ENCODE measurements around the gene GPR15LG. TPM values are rescaled to one million over a fixed set of nuclear protein-coding genes. Genes with fewer than 3 reads are reported as not detected.
"Not testable (repeated sequence)": the region's sequence is repeated elsewhere in the genome, so short reads cannot be mapped to it uniquely, and the experiment has no call there.

GPR15LG gene
- total RNA-seq, 2 experiments from 2014 or later, result not detected

GRCh38 chr10:84164442-84164841 is 9.2 kb upstream of the GPR15LG start:
- no peaks in the 10 kb centered on the region for H3K9me3 Mint-ChIP-seq (ENCODE audit: low read depth)
- H3K4me3 Mint-ChIP-seq, result no peak overlapping the region
- DNase-seq (no peak), ATAC-seq (no peak)
- no peaks in the 10 kb centered on the region for H3K27me3 Mint-ChIP-seq
- H3K27ac Mint-ChIP-seq, result no peak overlapping the region
- ChIA-PET CTCF (interaction anchor here (0.6 to 1.1 kb wide), 2 partner anchors 13 to 16 kb away, joined by 3 to 6 read pairs; no protein-coding TSS in a partner anchor), POLR2A (no interaction called here)
- H3K36me3 Mint-ChIP-seq (ENCODE audit: low read depth), result no peaks in the 10 kb centered on the region
- no peaks in the 10 kb centered on the region for H3K4me1 Mint-ChIP-seq
- intact Hi-C loops (cut with DNase I, micrococcal nuclease), result no loop called here

GRCh38 chr10:84166620-84167288 is 6.8 kb upstream of the GPR15LG start:
- no peak overlapping the region for H3K27ac Mint-ChIP-seq
- H3K4me1 Mint-ChIP-seq, result peaks cover 3% of the 10 kb centered on the region
- ATAC-seq (no peak), DNase-seq (no peak)
- H3K27me3 Mint-ChIP-seq, result no peaks in the 10 kb centered on the region
- no peaks in the 10 kb centered on the region for H3K9me3 Mint-ChIP-seq (ENCODE audit: low read depth)
- ChIA-PET POLR2A (no interaction called here), CTCF (interaction anchor here (0.5 to 1.0 kb wide), 4 partner anchors 13 to 498 kb away, joined by 3 to 4 read pairs (median 3); no protein-coding TSS in a partner anchor)
- H3K4me3 Mint-ChIP-seq, result no peak overlapping the region
- H3K36me3 Mint-ChIP-seq (ENCODE audit: low read depth), result no peaks in the 10 kb centered on the region
- intact Hi-C loops (cut with DNase I, micrococcal nuclease), result no loop called here

GRCh38 chr10:84167289-84167653 is 6.3 kb upstream of the GPR15LG start:
- H3K36me3 Mint-ChIP-seq (ENCODE audit: low read depth); H3K27me3 Mint-ChIP-seq; H3K9me3 Mint-ChIP-seq (ENCODE audit: low read depth); POLR2A ChIA-PET; H3K4me3 Mint-ChIP-seq; DNase-seq; H3K4me1 Mint-ChIP-seq; H3K27ac Mint-ChIP-seq; ATAC-seq; intact Hi-C loops (cut with DNase I, micrococcal nuclease): not testable (repeated sequence)
- CTCF ChIA-PET, result interaction anchor here (0.5 to 0.7 kb wide), 3 partner anchors 14 to 499 kb away, joined by 3 read pairs; no protein-coding TSS in a partner anchor

GRCh38 chr10:84168382-84168781 is 5.2 kb upstream of the GPR15LG start:
- CTCF ChIA-PET, result interaction anchor here (0.7 to 1.8 kb wide), 5 partner anchors 20 to 60 kb away, joined by 3 to 8 read pairs (median 3); no protein-coding TSS in a partner anchor
- DNase-seq; H3K9me3 Mint-ChIP-seq (ENCODE audit: low read depth); H3K4me1 Mint-ChIP-seq; H3K4me3 Mint-ChIP-seq; intact Hi-C loops (cut with DNase I, micrococcal nuclease); POLR2A ChIA-PET; H3K27ac Mint-ChIP-seq; ATAC-seq; H3K36me3 Mint-ChIP-seq (ENCODE audit: low read depth); H3K27me3 Mint-ChIP-seq: not testable (repeated sequence)

GRCh38 chr10:84171237-84171636 is 2.4 kb upstream of the GPR15LG start:
- intact Hi-C loops (cut with DNase I, micrococcal nuclease); DNase-seq: not testable (repeated sequence)

GRCh38 chr10:84171700-84172466 is 1.7 kb upstream of the GPR15LG start:
- CTCF ChIA-PET; H3K9me3 Mint-ChIP-seq (ENCODE audit: low read depth); H3K27ac Mint-ChIP-seq; DNase-seq; H3K27me3 Mint-ChIP-seq; H3K4me1 Mint-ChIP-seq; ATAC-seq; H3K36me3 Mint-ChIP-seq (ENCODE audit: low read depth); intact Hi-C loops (cut with DNase I, micrococcal nuclease); H3K4me3 Mint-ChIP-seq; POLR2A ChIA-PET: not testable (repeated sequence)

More at GRCh38 chr10:84171237-84171636, 2.4 kb upstream of the GPR15LG start:
- H3K36me3 Mint-ChIP-seq (ENCODE audit: low read depth); H3K27ac Mint-ChIP-seq; H3K9me3 Mint-ChIP-seq (ENCODE audit: low read depth); ATAC-seq; CTCF ChIA-PET; H3K27me3 Mint-ChIP-seq; POLR2A ChIA-PET; H3K4me1 Mint-ChIP-seq; H3K4me3 Mint-ChIP-seq: not testable (repeated sequence)

GRCh38 chr10:84172467-84173356 is 889 bp upstream of the GPR15LG start:
- H3K4me3 Mint-ChIP-seq, result no peak overlapping the region
- ChIA-PET POLR2A (no interaction called here), CTCF (interaction anchor here (1.3 kb wide), 1 partner anchor 25 kb away, joined by 4 read pairs; no protein-coding TSS in a partner anchor)
- H3K27ac Mint-ChIP-seq, result no peak overlapping the region
- no peaks in the 10 kb centered on the region for H3K9me3 Mint-ChIP-seq (ENCODE audit: low read depth)
- intact Hi-C loops (cut with DNase I, micrococcal nuclease), result no loop called here
- no peaks in the 10 kb centered on the region for H3K27me3 Mint-ChIP-seq
- no peak for ATAC-seq
- DNase-seq, result no peak
- peaks cover 10% of the 10 kb centered on the region for H3K4me1 Mint-ChIP-seq
- no peaks in the 10 kb centered on the region for H3K36me3 Mint-ChIP-seq (ENCODE audit: low read depth)

- no peaks in the 10 kb centered on the region for H3K9me3 Mint-ChIP-seq (ENCODE audit: low read depth)
- H3K4me3 Mint-ChIP-seq, result no peak overlapping the region
- H3K27ac Mint-ChIP-seq, result no peak overlapping the region
- ChIA-PET POLR2A (no interaction called here), CTCF (interaction anchor here (1.0 kb wide), 1 partner anchor 19 kb away, joined by 3 read pairs; the partner anchor contains the start of gene CDHR1)
- ATAC-seq, result no peak
- no peaks in the 10 kb centered on the region for H3K27me3 Mint-ChIP-seq
- DNase-seq, result no peak
- intact Hi-C loops (cut with DNase I, micrococcal nuclease), result no loop called here
- no peaks in the 10 kb centered on the region for H3K36me3 Mint-ChIP-seq (ENCODE audit: low read depth)
- peaks cover 10% of the 10 kb centered on the region for H3K4me1 Mint-ChIP-seq
Measured at GRCh38 chr10:84175436-84175835, 1.8 kb downstream of the GPR15LG start.

GRCh38 chr10:84176351-84176750 is 2.8 kb downstream of the GPR15LG start:
- intact Hi-C loops (cut with DNase I, micrococcal nuclease), result no loop called here
- Mint-ChIP-seq H3K27ac (peak overlapping the region; percentile 32), H3K4me3 (no peak overlapping the region), H3K27me3 (no peaks in the 10 kb centered on the region), H3K4me1 (peaks cover 7% of the 10 kb centered on the region), H3K9me3 (ENCODE audit: low read depth) (no peaks in the 10 kb centered on the region), H3K36me3 (ENCODE audit: low read depth) (no peaks in the 10 kb centered on the region)
- ATAC-seq (no peak), DNase-seq (no peak)
- ChIA-PET CTCF (interaction anchor here (1.3 kb wide), 1 partner anchor 28 kb away, joined by 6 read pairs; no protein-coding TSS in a partner anchor), POLR2A (no interaction called here)

- no peaks in the 10 kb centered on the region for H3K36me3 Mint-ChIP-seq (ENCODE audit: low read depth)
- H3K9me3 Mint-ChIP-seq (ENCODE audit: low read depth), result no peaks in the 10 kb centered on the region
- peaks cover 7% of the 10 kb centered on the region for H3K4me1 Mint-ChIP-seq
- intact Hi-C loops (cut with DNase I, micrococcal nuclease), result no loop called here
- DNase-seq (no peak), ATAC-seq (no peak)
- POLR2A ChIA-PET, result no interaction called here
- CTCF ChIA-PET, result interaction anchor here (1.0 to 1.3 kb wide), 2 partner anchors 13 to 29 kb away, joined by 3 to 6 read pairs; no protein-coding TSS in a partner anchor
- no peaks in the 10 kb centered on the region for H3K27me3 Mint-ChIP-seq
- peak overlapping the region; percentile 32 for H3K27ac Mint-ChIP-seq
- H3K4me3 Mint-ChIP-seq, result no peak overlapping the region
Measured at GRCh38 chr10:84176836-84177474, 3.4 kb downstream of the GPR15LG start.

Measured in activated CD4-positive, alpha-beta T cell treated with anti-CD3 and anti-CD28 coated beads for 36 hours (primary cell).